ENCODE measurements around the gene FOSL2.
"Not testable (repeated sequence)": the region's sequence is repeated elsewhere in the genome, so short reads cannot be mapped to it uniquely, and the experiment has no call there.

FOSL2 gene

GRCh38 chr2:28357948-28358667 lies 34.5 kb upstream of the FOSL2 start:
- DNase-seq (ENCODE audit: low spot score) = no peak

DNA sequence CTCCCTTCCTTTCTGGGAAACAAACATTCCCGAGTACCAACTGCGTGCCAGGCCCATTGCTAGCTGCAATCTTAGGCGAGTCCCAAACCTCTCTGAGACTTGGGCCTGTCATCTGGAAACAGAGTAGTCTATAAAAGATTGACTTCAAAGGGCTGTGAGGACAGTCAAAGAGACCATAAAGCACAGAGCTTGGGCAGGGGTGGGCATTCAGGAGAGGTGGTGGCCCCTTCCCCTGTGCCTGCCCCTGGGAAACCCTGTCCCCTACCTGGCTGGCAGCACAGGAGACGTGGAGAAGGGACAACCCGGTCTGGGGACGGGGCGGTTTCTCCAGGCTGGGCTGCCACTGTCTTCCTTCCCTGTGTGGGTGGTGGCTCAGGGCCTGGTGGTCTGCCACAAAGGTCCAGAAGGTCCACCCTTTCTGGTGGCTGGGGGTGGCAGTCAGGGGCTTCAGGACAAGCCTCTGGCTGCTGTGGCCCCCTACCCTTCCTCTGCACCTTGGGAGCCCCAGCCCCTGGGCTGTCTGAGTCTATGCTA lies 33.9 kb upstream of the FOSL2 start:
- no peak for DNase-seq (ENCODE audit: low spot score)

DNA sequence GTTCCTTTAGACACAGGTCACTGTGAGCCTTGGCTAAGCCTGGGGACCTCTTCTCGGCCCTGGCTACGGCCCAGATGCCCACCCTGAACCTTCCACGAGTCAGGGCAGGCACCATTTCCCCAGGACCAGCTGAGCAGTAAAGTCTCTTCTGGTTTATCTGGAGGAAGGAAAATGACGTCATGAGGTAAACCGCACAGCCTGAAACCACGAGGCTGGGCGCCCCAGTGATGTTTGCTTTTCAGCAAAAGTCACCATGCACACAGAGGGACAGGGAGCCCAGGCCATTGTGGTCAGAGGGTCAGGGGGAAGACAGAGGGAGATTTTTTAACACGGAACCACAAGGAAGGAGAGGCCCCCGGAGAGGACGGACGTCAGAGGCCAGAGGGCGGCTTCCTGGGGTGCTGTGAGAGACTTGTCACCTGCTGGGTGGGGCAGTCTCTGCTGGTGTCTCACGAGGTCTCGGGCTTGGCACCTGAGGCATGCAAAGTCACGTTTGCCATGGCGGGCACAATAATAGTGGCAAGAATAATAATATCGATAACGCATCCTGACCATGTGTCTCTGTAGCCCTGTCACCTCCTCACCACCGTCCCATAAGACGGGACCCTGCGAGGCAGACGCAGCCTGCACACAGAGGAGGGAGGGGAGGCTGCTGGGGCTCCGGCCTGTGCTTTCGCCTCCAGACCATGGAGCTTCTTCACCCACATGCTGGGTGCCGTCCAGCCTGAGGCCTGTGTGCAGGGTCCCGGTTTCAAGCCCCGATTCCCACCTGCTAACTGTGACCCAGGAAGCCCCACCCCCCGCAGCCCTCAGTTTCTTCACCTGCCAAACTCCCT lies 33.2 kb upstream of the FOSL2 start:
- DNase-seq (ENCODE audit: low spot score) = no peak

DNA sequence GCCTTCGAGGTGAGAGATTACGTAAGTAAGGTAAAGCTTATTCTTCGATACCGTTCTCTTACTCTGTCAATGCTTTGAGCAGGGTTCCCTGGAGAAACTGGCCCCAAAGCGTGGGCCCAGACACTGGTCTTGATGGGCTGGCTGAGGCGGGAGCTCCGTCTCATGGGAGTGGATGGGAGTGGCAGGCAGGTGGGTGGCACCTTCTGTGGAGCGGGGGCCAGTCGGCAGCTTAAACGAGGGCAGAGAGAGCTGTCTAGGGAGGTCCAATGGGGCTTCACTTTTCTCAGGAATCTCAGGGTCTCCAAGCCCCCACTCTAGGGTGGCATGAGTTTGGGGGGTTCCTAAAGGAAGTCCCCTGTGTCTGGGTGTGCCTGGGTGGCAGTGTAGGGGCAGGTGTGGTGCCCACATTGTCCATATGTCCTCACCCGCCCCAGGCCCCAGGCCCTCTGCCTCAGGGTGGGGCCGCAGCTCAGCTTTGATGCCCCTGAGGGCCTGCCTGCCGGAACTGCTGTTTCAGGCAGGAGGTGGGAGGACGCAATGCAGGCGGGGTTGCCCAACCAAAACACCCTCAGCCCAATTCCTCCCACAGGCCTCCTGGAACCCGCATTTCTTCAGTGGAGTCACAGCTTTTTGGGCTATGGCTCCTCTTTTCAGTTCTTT lies 32.5 kb upstream of the FOSL2 start:
- DNase-seq (ENCODE audit: low spot score) = no peak

DNA sequence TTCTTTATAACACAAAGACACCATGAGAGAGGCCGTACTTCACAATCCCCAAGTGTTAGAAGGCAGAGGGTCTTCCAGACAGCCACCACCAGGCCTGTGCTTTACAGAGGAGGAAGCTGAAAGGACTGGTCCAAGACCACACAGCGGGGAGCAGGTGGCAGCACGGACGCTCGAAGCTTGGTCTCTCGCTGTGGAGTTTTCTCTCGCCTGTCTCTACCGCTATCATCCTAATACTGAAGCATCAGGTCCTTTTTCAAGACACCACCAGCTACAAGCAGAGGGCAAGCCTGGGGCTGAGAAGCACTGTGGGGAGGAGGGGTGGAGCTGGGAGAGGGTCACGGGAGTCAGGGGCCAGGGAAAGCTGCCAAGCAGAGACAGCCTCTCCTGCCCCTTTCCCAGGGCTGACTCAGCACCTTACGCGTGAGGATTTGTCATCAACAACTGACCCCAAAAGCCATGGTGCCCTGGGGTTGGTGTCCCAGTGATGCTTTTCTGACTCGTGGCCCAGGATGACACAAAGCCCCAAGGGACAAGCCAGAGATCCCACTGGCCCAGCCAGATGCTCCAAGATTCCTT lies 31.9 kb upstream of the FOSL2 start:
- peak; percentile 33 for DNase-seq (ENCODE audit: low spot score)

- no peak for DNase-seq (ENCODE audit: low spot score)
Observed at GRCh38 chr2:28361991-28362710, 30.5 kb upstream of the FOSL2 start.

DNA sequence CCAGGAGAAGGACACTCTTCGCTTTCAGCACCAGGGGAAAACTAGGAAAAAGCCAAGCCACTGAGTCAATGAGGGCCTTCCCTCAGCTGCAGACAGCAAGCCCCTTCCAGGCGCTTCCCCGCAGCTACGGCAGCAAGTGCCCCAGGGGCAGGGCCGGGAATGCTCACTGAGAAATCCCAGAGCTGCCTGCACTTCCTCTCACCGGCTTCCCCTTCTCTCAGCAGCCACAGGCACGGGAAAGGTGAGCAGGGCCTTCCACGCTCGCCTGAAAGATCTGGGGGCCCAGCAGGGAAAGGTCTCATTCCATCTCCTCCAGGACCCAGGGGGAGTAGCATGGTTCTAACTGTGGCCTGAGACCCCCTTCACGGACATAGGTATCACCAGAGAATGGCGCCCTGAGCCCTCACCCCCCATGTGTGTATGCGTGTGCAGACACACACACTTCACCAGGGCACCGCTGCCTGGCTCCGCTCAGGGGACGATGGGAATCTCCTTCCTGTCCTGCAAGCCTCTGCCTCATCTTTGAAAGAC lies 29.6 kb upstream of the FOSL2 start:
- no peak for DNase-seq (ENCODE audit: low spot score)

DNA sequence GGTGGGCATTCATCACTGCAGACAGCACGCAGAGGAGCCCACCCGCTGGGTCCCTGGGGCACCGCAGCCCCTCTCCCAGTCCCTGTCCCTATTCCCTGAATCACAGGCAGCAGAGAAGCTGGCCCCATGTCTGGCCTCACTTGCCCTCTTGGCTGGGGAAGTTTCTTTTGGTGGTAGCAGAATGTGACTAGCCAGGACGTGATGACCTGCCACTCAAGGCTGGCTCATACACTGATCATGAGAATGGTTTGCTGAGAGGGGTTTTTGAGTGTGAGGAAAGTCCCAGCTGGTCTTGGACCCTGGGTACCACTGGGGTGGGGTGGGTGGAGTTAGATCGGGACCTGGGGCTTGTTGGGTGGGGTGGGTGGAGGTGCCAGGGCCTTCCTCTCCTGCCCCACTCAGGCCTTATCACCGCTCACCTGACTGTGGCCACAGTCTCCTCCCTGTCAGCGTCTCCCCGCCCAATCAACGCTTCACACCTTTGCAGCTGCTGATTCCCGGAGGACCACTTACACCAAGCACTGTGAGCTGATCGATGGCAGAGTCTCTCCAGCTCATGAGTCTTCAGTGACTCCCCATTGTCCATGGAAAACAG lies 28.9 kb upstream of the FOSL2 start:
- no peak for DNase-seq (ENCODE audit: low spot score)

DNA sequence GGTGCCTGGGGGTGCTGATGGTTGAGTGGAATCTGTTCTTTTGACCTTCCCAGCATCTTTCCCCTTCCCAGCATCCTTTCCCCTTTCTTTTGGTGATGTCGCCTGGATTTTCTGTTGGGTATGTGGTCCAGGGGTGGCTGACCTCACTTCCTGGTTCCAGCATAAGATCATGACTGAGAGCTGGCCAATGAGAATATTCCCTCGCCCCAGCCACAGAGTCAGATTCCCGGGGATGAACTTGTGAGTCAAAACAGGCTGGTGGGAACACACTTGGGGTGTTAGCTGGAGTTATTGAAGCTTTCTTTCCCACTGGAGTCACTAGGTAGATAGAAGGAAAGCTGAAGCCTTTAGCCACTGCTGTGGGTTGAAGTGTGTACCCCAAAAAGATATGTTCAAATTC lies 28.0 kb upstream of the FOSL2 start:
- no peak for DNase-seq (ENCODE audit: low spot score)

DNA sequence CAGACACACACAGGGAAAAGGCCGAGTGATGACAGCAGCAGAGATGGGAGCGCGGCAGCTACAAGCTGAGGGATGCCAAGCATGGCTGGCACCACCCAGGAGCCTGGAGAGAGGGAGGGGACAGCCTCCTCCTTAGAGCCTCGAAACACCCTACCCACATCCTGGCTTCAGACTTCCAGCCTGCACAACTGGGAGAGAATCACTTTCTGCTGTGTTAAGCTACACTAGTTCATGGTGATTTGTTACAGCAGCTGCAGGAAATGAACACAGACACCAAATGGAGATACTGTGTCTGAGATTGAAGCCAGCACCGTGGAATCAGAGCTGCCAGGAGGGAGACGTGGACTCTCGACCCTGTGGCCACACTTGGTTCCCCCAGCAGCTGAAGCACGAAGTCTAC lies 27.5 kb upstream of the FOSL2 start:
- DNase-seq (ENCODE audit: low spot score) = no peak

- no peak for DNase-seq (ENCODE audit: low spot score)
Observed at GRCh38 chr2:28366149-28366495, 26.5 kb upstream of the FOSL2 start.

GRCh38 chr2:28366496-28367282 lies 26.0 kb upstream of the FOSL2 start:
- no peak for DNase-seq (ENCODE audit: low spot score)

DNA sequence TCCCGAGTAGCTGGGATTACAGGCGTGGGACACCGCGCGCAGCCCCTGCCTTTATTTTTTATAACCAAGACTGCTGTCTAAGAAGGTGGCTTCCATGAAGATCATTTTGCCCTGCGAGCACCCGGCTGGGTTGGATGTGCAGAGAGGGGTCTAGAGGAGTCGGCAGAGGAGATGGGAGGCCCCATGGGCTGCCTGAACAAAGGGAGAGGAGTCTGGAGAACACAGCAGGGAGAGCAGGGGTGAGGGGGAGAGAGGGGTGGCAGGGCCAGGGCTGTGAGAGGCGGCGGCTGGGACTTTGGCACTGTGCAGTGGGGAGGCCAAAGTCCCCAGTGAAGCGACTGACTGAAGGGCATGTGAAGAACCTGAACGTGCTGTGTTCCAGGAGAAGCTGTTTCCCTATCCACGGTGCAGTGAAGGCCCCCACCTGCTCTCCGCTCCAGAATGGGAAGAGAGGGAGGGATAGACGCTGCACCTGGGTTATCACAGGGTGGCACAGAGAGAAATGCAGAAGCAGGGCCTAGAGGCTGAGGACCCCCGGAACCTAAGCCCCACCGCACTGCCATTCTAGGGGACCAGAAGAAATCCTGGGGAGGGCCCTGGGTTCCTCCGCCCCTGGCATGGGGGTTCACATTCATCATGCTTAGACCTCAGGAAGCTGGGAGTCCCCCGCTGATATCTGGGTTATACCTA lies 24.8 kb upstream of the FOSL2 start:
- DNase-seq (ENCODE audit: low spot score) = no peak

GRCh38 chr2:28368357-28368798 lies 24.3 kb upstream of the FOSL2 start:
- DNase-seq (ENCODE audit: low spot score) = no peak

- no peak for DNase-seq (ENCODE audit: low spot score)
Observed at GRCh38 chr2:28369358-28369757, 23.3 kb upstream of the FOSL2 start.

DNA sequence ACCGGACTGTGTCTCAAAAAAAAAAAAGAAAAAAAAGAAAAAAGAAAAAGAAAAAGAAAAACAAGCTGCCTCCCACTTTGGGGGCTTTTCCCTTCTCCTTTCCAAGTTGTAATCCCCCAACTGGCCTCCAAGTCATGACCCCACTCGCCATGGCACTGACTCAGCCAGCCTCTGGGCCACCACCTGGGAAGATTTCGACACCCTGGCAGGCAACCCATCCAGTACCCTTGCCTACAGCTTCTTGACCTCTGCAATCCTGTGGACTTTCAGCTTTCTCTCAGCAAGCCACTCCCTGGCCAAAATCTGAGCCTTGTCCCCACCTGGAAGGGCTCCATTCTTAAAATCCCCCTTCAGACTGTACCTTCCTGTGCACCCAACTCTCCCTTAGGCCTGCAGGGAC lies 22.3 kb upstream of the FOSL2 start:
- DNase-seq (ENCODE audit: low spot score) = no peak

DNA sequence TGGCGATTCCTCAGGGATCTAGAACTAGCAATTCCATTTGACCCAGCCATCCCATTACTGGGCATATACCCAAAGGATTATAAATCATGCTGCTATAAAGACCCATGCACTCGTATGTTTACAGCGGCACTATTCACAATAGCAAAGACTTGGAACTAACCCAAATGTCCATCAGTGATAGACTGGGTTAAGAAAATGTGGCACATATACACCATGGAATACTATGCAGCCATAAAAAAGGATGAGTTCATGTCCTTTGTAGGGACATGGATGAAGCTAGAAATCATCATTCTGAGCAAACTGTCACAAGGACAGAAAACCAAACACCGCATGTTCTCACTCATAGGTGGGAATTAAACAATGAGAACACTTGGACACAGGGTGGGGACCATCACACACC lies 20.9 kb upstream of the FOSL2 start:
- not testable (repeated sequence) for DNase-seq (ENCODE audit: low spot score)

DNA sequence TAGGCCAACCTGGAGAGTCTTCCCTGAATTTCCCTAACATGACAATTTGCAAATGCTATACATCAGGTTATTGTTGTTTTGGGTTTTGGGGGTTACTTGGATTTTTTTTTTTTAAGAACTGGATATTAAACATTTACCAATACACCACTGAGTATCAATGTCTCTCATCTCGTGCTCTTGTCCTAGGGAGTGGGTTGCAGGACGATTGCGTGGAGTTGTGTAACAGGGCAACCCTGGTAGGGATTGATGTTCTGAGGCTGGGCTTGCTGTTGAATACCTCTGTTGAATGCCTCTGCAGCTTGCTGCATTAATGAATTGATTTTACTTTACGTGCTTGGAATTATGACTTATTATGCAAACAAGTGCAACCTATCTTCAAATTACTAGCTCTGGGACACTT lies 18.8 kb upstream of the FOSL2 start:
- DNase-seq (ENCODE audit: low spot score) = no peak

- no peak for DNase-seq (ENCODE audit: low spot score)
Observed at GRCh38 chr2:28374331-28374730, 18.3 kb upstream of the FOSL2 start.

DNA sequence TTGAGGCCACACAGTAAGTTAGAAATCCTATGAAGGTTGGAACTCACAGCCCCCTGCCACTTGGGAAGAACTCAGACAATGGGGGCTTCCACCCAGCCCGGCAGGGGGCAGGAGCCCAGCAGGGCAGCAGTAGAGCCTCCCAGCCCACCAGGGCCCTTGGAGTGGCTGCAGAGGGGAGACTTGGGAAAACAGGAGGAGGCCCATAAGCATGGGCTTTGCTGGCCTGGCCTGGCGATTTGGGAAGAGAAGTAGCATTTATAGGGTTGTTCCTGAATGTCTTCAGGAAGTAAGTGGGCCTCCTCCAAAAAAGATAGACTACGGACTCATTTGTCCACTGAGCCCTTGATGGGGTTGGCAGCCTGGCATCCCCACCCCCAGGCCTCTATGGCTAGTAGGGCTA lies 17.4 kb upstream of the FOSL2 start:
- DNase-seq (ENCODE audit: low spot score) = no peak

Data from AG08396 (cell line).